LNCAP (cell line): Measurements from ENCODE around the gene C1QTNF5.

ENCODE experiments used
- TF ChIP-seq, protein P1 (sequence below): fragments of 450-650 bp; IDR thresholded peaks from 2 replicates; pipeline ENCODE4 v1.5.1; 2017; ENCODE audit warnings: mild to moderate bottlenecking

C1QTNF5 gene

DNA sequence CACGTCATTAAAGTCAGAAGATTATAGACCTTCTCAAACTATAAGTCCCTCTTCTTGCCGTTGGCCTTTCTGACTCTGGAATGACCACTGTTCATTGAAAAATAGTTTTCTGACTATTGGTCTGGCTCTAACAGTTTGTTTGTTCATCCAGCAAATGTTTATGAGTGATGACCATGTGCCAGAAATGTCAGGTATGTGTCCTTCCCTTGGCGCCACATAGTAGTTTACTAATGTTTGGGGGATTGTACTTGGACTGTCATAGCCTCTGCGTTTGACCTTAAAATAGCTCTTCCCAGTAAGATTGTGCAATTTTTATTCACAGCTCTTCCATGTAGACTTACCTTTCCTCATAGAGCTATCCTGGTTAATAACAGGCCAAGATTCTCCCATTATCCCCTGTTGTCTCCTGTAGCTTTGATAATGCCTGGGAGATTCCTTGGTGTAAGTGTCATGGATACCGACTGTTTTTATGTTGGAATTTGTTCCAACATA lies 37.4 kb downstream of the C1QTNF5 start:
- TF ChIP-seq, protein P1, sequence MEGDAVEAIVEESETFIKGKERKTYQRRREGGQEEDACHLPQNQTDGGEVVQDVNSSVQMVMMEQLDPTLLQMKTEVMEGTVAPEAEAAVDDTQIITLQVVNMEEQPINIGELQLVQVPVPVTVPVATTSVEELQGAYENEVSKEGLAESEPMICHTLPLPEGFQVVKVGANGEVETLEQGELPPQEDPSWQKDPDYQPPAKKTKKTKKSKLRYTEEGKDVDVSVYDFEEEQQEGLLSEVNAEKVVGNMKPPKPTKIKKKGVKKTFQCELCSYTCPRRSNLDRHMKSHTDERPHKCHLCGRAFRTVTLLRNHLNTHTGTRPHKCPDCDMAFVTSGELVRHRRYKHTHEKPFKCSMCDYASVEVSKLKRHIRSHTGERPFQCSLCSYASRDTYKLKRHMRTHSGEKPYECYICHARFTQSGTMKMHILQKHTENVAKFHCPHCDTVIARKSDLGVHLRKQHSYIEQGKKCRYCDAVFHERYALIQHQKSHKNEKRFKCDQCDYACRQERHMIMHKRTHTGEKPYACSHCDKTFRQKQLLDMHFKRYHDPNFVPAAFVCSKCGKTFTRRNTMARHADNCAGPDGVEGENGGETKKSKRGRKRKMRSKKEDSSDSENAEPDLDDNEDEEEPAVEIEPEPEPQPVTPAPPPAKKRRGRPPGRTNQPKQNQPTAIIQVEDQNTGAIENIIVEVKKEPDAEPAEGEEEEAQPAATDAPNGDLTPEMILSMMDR, result no peak

DNA sequence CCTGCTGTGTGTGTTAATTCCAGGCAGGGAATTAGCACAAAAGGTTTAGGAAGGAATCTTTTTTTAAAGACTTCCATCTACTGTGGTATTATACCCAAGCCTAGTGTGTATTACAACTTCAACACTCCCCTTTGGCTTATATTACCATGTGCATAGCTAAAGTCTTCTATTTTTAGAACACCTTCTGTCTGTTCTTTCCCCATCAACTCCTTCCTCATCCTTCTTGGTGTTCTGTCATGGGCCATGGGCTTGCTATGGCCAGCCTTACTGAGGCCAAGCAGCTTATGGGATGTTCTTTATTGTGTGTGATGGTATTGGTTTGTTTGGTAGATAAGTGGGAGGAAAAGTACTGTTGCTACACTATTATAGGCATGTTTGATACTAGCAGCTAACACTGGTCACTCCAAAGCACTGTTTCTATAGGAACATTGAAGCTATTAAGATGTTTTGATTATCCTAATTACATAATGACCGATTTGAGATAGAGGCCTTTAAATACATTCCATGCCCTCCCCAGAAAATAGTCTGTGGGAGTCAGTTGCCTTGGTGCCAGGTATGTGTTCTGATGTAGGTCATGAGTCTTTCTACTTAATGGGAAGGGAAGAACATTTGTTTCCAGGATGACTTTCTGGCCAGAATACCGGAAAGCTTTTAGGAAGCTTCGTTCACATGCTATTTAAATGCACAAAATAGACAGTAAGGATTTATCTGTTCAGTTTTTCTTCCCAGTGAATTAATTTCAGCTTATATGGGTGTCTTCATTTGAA lies 40.3 kb downstream of the C1QTNF5 start:
- TF ChIP-seq, protein P1, result no peak

DNA sequence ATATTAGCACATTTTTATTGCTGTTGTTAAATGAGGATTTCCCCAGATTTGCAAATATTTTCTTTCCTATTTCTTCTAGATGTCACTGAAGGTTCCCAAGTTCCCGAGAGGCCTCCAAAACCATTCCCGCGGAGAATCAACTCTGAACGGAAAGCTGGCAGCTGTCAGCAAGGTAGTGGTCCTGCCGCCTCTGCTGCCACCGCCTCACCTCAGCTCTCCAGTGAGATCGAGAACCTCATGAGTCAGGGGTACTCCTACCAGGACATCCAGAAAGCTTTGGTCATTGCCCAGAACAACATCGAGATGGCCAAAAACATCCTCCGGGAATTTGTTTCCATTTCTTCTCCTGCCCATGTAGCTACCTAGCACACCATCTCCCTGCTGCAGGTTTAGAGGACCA lies 41.3 kb downstream of the C1QTNF5 start:
- TF ChIP-seq, protein P1, result no peak

DNA sequence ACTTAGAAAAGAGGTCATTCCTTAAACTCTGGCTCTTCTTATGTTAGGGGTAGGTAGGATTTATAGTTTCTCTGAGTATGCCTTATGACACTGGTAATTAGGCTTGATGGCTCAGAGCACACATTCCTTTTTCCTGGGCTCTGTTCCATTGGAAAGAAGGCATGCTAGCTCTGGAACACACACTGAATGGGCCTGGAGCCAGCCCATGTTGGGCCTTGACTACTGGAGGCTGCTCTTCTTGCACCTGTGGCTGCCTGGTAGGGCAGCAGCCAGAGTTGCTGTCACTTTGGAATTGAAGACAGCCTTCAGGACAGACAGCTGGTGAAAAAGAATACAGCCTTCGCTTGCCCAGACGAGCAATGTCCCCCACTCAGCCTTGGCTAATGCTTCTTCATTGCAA lies 42.0 kb downstream of the C1QTNF5 start:
- TF ChIP-seq, protein P1, result no peak

DNA sequence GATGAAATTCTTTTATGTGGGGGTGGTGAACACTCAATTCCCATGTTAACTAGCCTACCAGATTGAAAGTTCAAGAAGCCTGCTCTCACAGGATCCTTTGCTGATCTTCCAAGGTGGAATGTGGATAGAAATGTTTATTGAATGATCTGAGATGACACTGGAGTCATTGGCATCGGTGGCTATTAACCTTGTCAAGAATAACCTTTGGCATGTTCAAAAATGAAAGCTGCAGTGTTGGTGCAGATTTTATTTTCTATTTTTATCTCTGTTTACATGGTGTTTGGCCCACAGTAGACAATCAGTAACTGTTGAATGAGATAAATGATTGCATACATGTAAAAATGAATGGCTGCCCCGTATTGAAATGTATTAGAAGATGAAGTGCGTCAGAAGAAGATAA lies 42.7 kb downstream of the C1QTNF5 start:
- TF ChIP-seq, protein P1, result no peak

DNA sequence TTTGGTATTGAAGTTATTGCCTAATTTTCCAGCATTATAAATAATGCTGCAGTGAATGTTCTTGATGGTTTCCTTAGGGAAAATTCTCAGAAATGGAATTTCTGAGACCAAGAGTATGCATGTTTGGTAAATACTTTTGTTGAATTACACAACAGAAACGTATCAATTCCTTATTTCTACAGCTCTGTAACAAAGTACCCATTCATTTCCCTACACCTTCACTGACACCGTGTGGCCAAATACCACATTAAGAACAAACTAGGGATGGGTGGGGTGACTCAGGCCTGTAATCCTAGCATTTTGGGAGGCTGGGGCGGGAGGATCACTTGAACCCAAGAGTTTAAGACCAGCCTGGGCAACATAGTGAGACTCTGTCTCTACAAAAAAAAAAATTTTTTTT lies 45.5 kb downstream of the C1QTNF5 start:
- TF ChIP-seq, protein P1, result no peak

DNA sequence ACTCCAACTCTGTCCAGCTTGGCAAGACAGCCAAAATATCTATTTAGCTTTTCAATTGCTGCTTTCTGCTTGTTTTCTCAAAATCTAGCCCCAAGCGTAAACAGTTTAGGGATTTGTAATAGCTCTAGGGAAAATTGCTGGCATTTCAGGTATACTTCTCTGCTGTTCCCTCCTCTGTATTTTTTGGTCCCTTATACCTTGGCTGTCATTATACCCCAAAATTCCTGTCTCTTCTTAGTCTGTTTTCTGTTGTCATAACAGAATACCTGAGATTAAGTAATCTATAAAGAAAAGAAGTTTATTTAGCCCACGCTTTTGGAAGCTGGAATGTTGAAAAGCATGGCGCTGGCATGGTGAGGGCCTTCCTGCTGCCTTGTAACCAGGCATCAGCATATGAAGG lies 47.2 kb downstream of the C1QTNF5 start:
- TF ChIP-seq, protein P1, result no peak
